ENCODE data around the gene JTB. TPM values are rescaled to one million over a fixed set of nuclear protein-coding genes. Genes with fewer than 3 reads are reported as not detected.
"Not testable (repeated sequence)": the region's sequence is repeated elsewhere in the genome, so short reads cannot be mapped to it uniquely, and the experiment has no call there.

JTB gene
- total RNA-seq, 1 experiment from 2014 or later = 142 TPM

- intact Hi-C loops (cut with micrococcal nuclease; ENCODE audit: unreplicated experiment) = no loop called here
- DNase-seq (ENCODE audit: low spot score) = no peak
- Histone ChIP-seq H3K27ac (ENCODE audit: low read depth, low read length, poor library complexity, severe bottlenecking) (no peak overlapping the region), H3K36me3 (ENCODE audit: insufficient read depth, low read length, poor library complexity, severe bottlenecking) (no peaks in the 10 kb centered on the region), H3K27me3 (replicated peaks; ENCODE audit: insufficient read depth, low read depth, low read length, poor library complexity) (no peaks in the 10 kb centered on the region), H3K4me1 (ENCODE audit: insufficient read depth, low read length, poor library complexity, severe bottlenecking) (no peaks in the 10 kb centered on the region), H3K9me3 (ENCODE audit: low read depth, low read length, poor library complexity, severe bottlenecking) (no peaks in the 10 kb centered on the region), H3K4me3 (ENCODE audit: low read depth, low read length, poor library complexity, severe bottlenecking) (no peak overlapping the region)
- TF ChIP-seq CTCF (conservative IDR thresholded peaks at IDR 0.05; ENCODE audit: low read depth, low read length) (no peak), EZH2 (IDR thresholded peaks at IDR 0.05; ENCODE audit: borderline replicate concordance, low read depth, low read length, poor library complexity, severe bottlenecking) (no peak)
- ChIA-PET CTCF (no interaction called here), POLR2A (ENCODE audit: low non-redundant PET) (no interaction called here)
- BruUV-seq (replicated peaks) = no TSS peak
Observed at GRCh38 chr1:154000420-154000819, 22.9 kb upstream of the JTB start.

- intact Hi-C loops (cut with micrococcal nuclease; ENCODE audit: unreplicated experiment); DNase-seq (ENCODE audit: low spot score); H3K4me1 ChIP-seq (ENCODE audit: insufficient read depth, low read length, poor library complexity, severe bottlenecking); BruUV-seq (replicated peaks); POLR2A ChIA-PET (ENCODE audit: low non-redundant PET); H3K9me3 ChIP-seq (ENCODE audit: low read depth, low read length, poor library complexity, severe bottlenecking); CTCF ChIA-PET; H3K4me3 ChIP-seq (ENCODE audit: low read depth, low read length, poor library complexity, severe bottlenecking); H3K27me3 ChIP-seq (replicated peaks; ENCODE audit: insufficient read depth, low read depth, low read length, poor library complexity); H3K27ac ChIP-seq (ENCODE audit: low read depth, low read length, poor library complexity, severe bottlenecking): not testable (repeated sequence)
- peaks cover 34% of the 10 kb centered on the region for H3K36me3 ChIP-seq (ENCODE audit: insufficient read depth, low read length, poor library complexity, severe bottlenecking)
Observed at GRCh38 chr1:153996882-153997281, 19.4 kb upstream of the JTB start.

- ChIA-PET POLR2A (ENCODE audit: low non-redundant PET) (interaction anchor here (0.6 to 0.7 kb wide), 2 partner anchors 218 to 231 kb away, joined by 3 to 4 read pairs; no protein-coding TSS in a partner anchor), CTCF (no interaction called here)
- H3K4me1 ChIP-seq (ENCODE audit: insufficient read depth, low read length, poor library complexity, severe bottlenecking) = peaks cover 13% of the 10 kb centered on the region
- no peak overlapping the region for H3K27ac ChIP-seq (ENCODE audit: low read depth, low read length, poor library complexity, severe bottlenecking)
- no peak for TF ChIP-seq EZH2 (IDR thresholded peaks at IDR 0.05; ENCODE audit: borderline replicate concordance, low read depth, low read length, poor library complexity, severe bottlenecking)
- no peak for TF ChIP-seq CTCF (conservative IDR thresholded peaks at IDR 0.05; ENCODE audit: low read depth, low read length)
- DNase-seq (ENCODE audit: low spot score) = no peak
- H3K36me3 ChIP-seq (ENCODE audit: insufficient read depth, low read length, poor library complexity, severe bottlenecking) = peaks cover 42% of the 10 kb centered on the region
- H3K9me3 ChIP-seq (ENCODE audit: low read depth, low read length, poor library complexity, severe bottlenecking) = no peaks in the 10 kb centered on the region
- BruUV-seq (replicated peaks) = no TSS peak
- no peak overlapping the region for H3K4me3 ChIP-seq (ENCODE audit: low read depth, low read length, poor library complexity, severe bottlenecking)
- no peaks in the 10 kb centered on the region for H3K27me3 ChIP-seq (replicated peaks; ENCODE audit: insufficient read depth, low read depth, low read length, poor library complexity)
- intact Hi-C loops (cut with micrococcal nuclease; ENCODE audit: unreplicated experiment) = no loop called here
Observed at GRCh38 chr1:153995640-153996039, 18.2 kb upstream of the JTB start.

GRCh38 chr1:153995202-153995601 lies 17.7 kb upstream of the JTB start:
- CTCF ChIA-PET = no interaction called here

More at GRCh38 chr1:153995202-153995601, 17.7 kb upstream of the JTB start:
- no peak for TF ChIP-seq CTCF (conservative IDR thresholded peaks at IDR 0.05; ENCODE audit: low read depth, low read length)
- no peak for TF ChIP-seq EZH2 (IDR thresholded peaks at IDR 0.05; ENCODE audit: borderline replicate concordance, low read depth, low read length, poor library complexity, severe bottlenecking)
- no peaks in the 10 kb centered on the region for H3K27me3 ChIP-seq (replicated peaks; ENCODE audit: insufficient read depth, low read depth, low read length, poor library complexity)
- H3K36me3 ChIP-seq (ENCODE audit: insufficient read depth, low read length, poor library complexity, severe bottlenecking) = peaks cover 42% of the 10 kb centered on the region
- intact Hi-C loops (cut with micrococcal nuclease; ENCODE audit: unreplicated experiment) = no loop called here
- no peak for DNase-seq (ENCODE audit: low spot score)
- H3K4me3 ChIP-seq (ENCODE audit: low read depth, low read length, poor library complexity, severe bottlenecking) = no peak overlapping the region
- peaks cover 13% of the 10 kb centered on the region for H3K4me1 ChIP-seq (ENCODE audit: insufficient read depth, low read length, poor library complexity, severe bottlenecking)
- no peak overlapping the region for H3K27ac ChIP-seq (ENCODE audit: low read depth, low read length, poor library complexity, severe bottlenecking)
- POLR2A ChIA-PET (ENCODE audit: low non-redundant PET) = interaction anchor here (0.6 kb wide), 1 partner anchor 231 kb away, joined by 4 read pairs; no protein-coding TSS in a partner anchor
- no TSS peak for BruUV-seq (replicated peaks)
- H3K9me3 ChIP-seq (ENCODE audit: low read depth, low read length, poor library complexity, severe bottlenecking) = no peaks in the 10 kb centered on the region

All from A673 (cell line).